HFF-Myc (cell line): Measurements from ENCODE around the gene FAM174B.

Experiments
- DNase-seq: peaks from one replicate; pipeline ENCODE4 v3.0.0-alpha.2; 2011; ENCODE audit warnings: low read depth; ENCODE audit errors: extremely low read depth
- H3K4me3 ChIP-seq: replicated peaks from 2 replicates; pipeline ENCODE4 v1.5.1; 2011; ENCODE audit warnings: low read depth, mild to moderate bottlenecking, control low read depth, low read length
- CTCF ChIP-seq: IDR thresholded peaks from 2 replicates; pipeline ENCODE4 v1.5.1; 2012; ENCODE audit warnings: mild to moderate bottlenecking, low read depth, low read length, control low read depth; ENCODE audit errors: missing control alignments

FAM174B gene

GRCh38 chr15:92621972-92622533, 33.5 kb downstream of the FAM174B start:
- TF ChIP-seq CTCF: no peak
- DNase-seq: no peak

GRCh38 chr15:92620991-92621390, 34.6 kb downstream of the FAM174B start:
- no peak for DNase-seq
- no peak for TF ChIP-seq CTCF
- H3K4me3 ChIP-seq: no peak overlapping the region

More at GRCh38 chr15:92621972-92622533, 33.5 kb downstream of the FAM174B start:
- H3K4me3 ChIP-seq: no peak overlapping the region

- no peak for TF ChIP-seq CTCF
- DNase-seq: no peak
- no peak overlapping the region for H3K4me3 ChIP-seq
Observed at GRCh38 chr15:92619145-92620101, 36.2 kb downstream of the FAM174B start.

GRCh38 chr15:92617549-92618520, 37.7 kb downstream of the FAM174B start:
- peak; percentile 32 for DNase-seq

GRCh38 chr15:92616621-92617548, 38.7 kb downstream of the FAM174B start:
- no peak overlapping the region for H3K4me3 ChIP-seq
- no peak for TF ChIP-seq CTCF
- DNase-seq: no peak

More at GRCh38 chr15:92617549-92618520, 37.7 kb downstream of the FAM174B start:
- H3K4me3 ChIP-seq: no peak overlapping the region
- no peak for TF ChIP-seq CTCF
